HG02884 (cell line): ENCODE data around the gene GALNT13.
A peak's percentile ranks its signal among the peaks of the same experiment; 100 is the strongest.

Experiments used
- ATAC-seq: cut with Tn5 transposase; IDR thresholded peaks from one replicate; pipeline ENCODE4 v1.9.1; 2021; ENCODE audit warnings: mild to moderate bottlenecking, moderate library complexity; ENCODE audit not compliant: unreplicated experiment

GALNT13 gene

DNA sequence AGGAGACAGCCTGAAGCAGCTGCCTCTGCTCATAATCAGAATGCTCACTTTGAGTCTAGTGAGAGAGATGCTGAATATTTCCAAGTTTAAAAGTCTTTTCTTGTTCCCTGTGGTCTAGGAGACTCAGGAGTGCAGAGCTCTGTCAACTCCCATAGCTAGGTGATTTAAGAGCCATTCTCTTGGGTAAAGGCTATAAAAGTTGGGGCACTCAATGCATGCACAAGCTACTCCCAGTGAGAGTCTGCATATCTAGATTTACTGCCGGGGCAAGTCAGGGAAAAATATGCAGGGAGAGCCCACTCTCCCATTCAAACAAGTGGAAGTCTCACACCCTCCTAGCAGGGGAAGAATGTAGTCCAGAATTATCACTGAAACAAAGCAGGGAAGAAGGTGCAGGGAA, 418.1 kb downstream of the GALNT13 start:
- no peak for ATAC-seq

DNA sequence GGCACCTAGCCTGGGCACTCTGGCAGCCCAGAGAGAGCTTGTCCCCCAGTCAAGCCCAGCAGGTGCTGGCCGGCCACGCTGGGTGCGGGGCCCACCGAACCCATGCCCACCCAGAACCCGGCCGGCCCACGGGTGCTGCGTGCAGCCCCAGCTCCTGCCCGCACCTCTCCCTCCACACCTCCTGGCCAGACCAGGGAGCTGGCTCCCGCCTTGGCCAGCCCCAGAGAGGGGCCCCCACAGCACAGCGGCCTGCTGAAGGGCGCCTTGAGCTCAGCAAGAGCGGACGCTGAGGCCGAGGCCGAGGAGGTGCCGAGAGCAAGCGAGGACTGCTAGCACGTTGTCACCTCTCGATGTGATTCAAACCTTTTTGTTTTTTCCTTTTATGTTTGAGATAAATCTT, 419.8 kb downstream of the GALNT13 start:
- ATAC-seq, result no peak

DNA sequence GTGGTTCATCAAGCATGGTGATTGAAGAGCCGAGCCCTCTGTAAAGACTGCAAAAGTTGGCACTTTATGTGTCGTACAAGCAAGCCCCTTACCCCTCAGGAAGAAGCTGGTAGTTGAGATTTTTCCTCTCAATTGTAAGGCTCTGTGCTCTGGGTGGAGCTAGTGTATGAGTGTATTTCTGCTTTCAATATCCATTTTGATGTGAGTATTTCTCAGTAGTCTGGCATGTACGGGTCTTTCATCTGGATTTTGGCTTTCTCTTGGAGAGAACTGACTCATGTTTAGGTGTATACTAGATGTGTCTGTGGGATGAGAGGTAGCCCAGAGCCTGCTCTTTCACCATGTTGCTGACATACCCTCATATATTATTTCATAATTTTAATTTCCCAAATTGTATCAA, 420.2 kb downstream of the GALNT13 start:
- ATAC-seq, result no peak

DNA sequence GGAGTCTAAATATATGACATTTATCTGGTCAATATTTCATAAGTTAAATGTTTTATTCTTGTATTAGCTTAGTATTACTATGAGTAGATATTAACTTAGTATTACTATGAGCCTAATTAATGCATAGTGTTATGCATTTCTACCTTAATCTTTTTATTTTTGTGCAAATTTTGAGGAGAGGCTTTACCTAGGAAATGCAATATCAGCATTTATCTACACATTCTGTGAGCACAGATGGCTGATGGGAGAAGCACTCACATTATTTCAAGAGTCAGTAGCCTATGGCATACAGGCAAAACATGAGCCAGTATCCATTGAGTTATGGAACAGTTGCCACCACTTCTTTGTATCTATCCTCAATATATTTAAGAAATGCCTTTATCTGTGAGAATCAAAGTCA, 422.1 kb downstream of the GALNT13 start:
- ATAC-seq, result no peak

DNA sequence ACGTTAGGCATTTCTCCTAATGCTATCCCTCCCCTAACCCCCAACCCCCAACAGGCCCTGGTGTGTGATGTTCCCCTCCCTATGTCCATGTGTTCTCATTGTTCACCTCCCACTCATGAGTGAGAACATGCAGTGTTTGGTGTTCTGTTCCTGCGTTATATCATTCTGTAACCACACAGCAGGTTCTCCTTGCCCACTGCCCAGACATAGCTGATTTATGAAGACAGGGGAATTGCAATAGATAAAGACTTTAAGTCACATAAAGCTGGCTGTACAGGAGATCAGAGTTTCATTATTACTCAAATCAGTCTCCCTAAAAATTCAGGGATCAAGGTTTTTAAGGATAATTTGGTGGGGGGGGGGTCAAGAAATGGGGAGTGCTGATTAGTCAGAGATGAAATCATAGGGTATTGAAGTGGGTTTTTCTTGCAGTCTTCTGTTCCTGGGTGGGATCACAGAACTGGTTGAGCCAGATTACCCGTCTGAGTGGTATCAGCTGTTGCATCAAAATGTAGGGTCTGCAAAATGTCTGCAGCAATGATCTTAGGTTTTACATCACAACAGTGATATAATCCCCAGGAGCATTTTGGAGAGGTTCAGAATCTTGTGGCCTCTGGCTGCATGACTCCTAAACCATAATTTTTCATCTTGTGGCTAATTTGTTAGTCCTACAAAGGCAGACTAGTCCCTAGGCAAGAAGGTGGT, 434.7 kb downstream of the GALNT13 start:
- ATAC-seq, result no peak

DNA sequence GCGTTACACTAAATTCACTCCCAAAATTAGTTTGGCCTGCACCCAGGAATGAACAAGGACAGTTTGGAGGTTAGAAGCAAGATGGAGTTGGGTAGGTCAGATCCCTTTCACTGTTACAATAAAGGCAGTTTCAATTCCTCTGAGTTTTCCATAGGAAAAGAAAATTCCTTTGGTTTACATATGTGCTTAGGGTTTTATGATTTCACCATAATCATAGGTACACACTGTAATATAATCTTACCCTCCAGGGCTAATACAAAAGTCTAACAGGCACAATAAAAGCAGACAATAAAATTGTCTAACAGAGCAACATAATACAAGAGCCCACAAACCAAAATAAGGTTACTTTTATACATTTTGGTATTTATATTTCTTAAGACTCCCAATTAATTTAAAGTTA, 435.3 kb downstream of the GALNT13 start:
- ATAC-seq, result no peak

DNA sequence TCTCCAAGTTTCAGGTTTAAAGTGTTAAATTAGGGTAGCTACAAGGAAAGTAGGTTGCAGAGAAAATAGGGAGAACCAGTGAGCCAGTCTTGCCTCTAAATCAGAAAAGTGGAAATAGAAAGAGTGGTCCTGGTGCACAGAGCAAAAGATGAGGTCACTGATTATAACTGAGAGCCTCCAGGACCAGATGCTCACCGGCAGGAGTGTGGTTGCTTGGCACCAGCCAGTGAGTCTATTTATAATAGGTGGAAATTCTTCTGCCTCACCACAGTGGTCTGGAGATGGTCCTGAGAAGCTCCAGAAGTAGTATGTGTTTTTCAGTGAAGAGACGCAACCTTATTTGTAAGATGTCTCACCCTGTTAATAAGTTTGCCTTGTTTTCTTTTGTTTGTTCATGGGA, 452.9 kb downstream of the GALNT13 start:
- no peak for ATAC-seq

DNA sequence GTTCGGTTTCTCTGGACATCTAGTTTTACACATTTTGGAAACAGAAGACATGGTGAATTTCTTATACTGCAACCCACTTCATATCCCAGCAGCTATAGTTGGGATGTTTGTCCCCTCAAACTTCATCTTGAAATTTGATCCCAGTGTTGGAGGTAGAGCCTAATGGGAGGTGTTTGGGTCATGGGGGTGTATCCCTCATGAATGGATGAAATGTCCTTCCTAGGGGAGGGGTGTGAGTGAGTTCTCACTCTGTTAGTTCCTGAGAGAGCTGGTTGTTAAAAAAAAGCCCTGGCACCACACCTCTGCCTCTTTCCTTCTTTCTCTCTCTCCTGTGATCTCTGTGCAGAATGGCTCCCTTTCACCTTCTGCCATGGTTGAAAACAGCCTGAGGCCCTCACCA, 457.8 kb downstream of the GALNT13 start:
- no peak for ATAC-seq

DNA sequence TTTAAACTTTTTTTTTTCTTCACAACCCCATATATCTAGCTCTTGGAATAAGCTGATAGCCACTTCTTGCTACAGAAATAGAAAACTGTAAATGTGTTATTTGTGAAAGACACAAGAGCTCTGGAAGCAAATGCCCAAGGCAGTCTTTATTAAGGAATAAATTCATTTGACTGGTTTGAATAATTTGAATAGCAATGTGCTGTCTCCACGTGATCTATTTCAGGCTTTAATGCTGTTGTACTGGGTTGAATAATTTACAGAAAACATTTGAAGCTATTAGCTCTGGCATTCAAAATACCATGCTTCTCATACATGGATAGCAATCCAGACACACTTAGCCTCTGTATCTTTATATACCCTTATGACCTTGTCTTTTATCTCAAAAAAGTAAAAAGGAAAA, 460.1 kb downstream of the GALNT13 start:
- ATAC-seq, result no peak

DNA sequence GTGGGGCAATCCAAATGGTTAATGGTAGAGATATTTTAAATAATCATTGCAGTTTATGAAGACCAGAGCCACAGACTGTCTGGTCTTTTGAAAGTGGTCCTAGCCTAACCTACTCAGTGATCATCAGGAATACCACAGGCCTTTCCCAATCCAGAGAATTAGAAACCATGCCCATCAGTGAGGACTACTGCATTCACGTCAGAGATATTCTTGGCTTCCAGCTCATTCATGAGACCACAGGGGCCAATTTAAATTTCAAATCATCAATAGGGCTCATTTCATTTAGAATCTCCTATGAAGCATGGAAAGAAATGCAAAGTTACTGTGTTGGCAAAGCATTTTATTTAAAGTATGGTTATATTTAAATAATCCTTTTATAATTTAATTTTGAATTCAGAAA, 464.5 kb downstream of the GALNT13 start:
- no peak for ATAC-seq

DNA sequence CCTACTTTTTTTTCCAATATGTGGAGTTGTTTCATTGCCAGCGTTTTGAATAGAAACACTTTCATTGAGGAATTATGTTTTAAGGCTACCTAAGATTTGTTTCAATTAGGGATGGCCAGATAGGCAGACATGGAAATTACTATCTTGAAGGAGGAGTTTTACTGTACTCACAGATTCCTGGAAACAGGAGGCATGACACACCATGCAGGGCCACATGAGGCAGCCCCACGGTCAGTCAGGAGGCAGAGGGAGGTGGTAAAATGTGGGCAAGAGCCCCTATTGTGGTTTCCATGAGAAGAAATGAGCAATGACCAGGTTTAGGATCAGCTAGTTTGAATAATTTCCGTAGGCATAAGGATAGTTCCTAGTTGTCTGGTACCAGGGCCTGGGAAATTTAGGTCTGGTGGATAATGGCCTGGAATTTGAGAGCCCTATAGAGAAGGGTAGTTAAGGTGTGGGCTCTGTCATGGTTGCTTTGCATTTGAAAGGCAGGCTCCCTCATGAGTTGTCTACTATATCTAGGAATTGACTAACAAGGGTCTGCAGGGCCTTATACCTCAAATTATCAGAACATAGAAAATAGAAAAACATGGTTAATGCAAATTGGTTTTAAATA, 466.7 kb downstream of the GALNT13 start:
- ATAC-seq, result no peak

DNA sequence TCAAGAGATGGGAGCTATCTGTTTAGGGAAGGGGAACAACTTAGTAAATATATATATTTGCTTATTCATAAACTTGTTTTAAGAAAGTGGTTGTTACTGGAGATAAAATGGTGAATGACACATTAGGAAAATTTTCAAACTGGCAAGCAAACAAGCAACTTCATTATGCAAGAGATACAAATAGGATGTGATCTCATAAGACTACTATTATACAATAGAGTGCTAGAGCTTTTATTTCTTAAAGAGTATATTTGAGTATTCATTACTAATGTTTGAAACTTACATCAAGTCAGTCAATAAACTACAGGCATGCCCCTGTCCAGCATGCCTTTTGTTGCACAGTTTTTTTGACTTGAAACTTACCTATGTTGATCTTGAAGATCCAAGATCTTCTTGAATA, 471.6 kb downstream of the GALNT13 start:
- ATAC-seq, result no peak

DNA sequence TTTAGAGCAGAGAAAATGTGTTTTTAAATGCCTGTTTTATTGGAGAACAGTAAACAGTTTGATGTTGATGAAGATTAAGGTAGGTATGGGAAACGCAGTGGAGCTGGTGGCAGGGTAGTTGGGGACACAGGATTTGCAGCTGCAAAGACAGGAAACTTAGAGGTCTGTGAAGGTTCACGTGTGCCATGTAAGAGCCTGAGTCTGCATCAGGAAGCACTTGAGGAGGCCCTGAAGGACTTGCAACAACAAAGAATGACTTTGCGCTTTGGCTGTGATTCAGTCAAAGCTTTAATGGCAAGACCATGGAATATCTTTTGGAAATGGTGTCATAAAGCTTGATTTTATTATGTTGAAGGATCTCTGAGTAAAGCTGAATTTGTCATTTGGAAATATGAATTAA, 479.2 kb downstream of the GALNT13 start:
- ATAC-seq, result no peak

DNA sequence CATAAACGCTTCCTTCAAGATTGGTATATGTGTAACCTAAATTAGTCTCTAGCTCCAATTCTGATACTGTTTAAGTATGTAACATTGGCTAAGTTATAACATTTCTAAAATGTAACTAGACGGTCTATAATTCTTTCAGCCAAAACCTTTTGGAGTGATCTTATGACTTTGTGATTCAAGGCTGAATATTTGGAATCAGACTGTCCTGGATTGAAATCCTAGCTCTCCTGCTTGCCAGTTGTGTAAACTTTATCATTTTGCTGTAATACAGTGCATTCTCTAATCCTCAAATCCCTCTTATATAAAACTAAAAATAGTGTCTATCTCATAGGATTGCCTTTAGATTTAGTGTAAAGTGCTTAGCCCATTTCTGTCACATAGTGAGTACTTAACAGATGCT, 489.6 kb downstream of the GALNT13 start:
- no peak for ATAC-seq

DNA sequence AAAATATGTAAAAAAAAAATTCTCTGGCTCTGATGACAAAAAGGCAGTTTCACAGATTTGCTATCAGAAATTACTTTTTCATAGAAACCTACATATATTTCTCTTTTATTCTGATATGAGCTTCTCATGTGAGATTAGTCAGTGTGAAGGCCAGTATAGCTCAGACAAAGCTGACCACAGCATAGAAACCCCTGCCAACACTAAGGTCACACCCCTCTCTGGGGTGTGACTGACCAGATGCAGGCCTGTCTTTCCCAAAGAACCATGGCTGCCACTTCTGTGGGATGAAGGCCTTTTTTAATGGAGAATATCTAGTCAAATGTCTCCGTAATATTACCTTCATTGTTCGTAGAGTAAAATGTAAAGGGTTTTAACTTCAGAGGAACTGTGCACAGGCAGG, 496.4 kb downstream of the GALNT13 start:
- no peak for ATAC-seq

DNA sequence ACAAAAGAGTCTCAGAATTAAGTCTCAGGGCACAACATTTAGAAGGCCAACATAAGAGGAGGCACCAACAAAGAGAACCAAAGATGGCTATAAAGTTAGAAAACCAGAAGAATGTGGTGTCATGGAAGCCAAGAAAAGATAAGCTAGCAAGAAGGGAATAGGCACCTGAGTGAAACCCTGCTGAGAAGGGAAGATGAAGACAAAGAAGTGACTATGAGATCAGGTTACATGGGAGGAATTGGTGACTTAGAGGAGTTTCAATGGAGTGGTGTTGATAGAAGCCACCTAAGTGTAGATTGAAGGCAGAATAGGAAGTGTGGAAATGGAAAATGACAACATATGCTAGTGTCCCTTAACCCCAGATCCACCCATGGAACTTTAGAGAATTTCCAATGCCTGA, 499.2 kb downstream of the GALNT13 start:
- no peak for ATAC-seq

DNA sequence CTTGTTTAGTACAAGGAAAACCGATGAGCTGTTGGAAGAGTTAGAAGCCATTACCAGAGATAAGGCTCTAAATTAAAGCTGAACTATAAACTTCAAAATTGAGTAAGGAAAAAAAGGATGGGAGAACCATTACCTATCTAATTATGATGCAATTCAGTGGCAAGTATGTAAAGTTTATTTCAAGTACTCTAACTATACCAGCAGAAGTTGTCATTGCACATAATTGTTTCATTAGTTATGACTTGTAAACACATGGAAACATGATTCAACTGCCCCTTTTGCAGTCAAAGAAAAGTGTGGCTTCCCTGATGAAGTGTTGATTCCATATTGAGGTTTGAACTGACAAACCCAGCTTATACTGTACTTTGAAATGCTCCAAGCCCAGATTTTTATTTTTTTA, 502.7 kb downstream of the GALNT13 start:
- ATAC-seq, result no peak

DNA sequence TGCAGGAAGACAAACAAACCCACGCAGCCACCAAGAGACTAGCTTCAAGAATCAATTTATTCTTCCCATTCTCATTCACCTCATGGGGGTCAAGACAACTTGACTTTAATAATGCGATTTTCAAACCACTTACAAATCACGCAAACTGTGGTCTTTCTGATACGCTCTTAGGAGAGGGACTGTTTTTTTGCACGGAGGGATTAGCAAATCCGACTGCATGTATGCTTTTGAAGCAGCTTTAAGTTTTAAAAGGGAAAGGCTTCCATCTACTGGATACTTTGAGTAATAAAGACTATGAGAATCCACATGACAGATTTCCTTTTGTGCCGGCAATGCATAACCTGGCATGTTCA, 503.8 kb downstream of the GALNT13 start:
- peak; percentile 57 for ATAC-seq

DNA sequence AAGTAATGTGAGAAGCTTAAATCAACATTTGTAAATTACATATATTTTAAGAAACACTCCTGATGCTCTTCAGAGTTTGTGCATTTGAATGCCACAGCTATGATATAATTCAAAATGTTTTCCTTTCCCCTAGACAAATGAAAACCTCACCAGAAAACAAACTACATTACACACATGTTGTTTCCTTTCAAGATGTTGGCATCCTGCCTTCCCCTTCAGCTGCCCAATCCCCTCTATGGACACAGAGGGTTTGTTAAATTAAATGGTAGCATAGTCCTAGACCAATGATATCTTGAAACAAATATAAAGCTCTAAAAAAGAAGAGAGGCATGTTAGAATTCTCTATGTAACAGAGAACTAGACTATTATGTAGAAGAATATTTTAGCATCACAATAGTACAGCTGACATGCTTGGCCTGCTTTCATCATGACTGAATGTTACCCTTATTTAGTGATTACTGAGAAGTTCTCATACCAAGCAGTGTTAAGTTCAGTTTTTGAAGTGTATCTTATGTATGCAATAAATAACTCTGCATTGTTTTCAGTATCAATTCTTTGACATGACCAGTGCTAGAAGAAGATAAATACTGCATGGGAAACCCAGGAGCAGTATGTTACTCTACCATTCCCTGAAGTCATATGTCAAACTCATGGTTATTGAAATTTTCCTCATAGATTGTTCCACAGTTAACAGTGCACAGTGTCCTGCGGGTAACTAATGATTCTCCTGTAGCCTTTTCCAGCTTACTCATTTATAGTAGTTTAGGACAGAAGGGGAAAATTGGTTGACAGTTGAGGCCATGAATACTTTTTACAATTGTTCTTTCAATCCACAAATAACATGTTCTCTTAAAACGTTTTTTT, 510.4 kb downstream of the GALNT13 start:
- ATAC-seq, result no peak

DNA sequence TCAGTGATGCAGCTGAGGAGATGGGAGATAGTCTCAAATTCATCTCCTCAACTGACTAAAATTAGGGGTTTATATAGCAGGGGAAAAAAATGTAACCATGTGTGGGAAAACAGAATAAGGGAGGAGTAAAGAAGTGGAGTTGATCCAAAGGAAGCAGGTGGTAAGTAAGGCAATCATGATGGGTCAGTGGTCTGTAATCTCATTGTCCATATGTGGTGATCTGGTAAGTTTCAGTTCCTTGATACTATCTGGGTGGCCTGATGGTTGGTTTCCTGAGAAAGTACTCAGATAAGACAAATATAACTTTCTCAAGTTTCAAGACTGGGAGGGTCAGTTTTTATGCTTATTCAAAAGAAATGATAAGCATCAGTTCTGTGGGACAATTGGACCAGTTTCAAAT, 514.5 kb downstream of the GALNT13 start:
- ATAC-seq, result peak; percentile 50

DNA sequence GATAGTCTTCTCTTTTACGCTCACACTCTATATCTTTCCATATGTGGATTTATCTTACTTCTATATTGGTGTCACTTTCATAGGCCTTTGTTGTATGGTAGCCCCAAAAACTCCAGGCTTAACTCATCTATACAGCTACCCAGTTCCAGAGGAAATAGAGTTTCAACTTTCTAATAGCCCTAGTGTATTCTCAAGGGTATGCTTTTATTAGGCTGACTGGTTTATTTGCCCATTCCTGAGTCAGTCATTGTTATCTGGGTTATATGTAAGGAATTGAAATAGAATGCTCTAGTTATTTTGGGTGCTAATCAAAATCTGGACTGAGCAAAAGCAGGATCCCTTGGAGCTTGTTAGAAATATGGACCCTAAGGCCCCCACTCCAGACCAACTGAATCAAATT, 519.3 kb downstream of the GALNT13 start:
- ATAC-seq, result no peak

DNA sequence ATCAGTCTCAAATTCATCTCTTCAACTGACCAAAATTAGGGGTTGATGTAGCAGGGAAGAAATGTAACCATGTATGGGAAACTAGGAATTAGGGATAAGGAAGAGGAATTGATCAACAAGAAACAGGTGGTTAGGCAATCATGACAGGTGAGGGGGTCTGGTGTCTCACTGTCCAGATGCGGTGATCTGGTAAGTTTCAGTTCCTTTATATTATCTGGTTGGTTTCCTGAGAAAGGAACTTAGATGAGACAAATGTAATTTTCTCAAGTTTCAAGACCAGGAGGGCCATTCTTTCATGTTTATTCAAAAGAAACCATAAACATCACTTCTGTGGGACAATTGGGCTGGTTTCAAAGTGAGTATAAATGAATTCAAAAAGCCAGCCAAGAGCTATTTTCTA, 520.5 kb downstream of the GALNT13 start:
- peak; percentile 91 for ATAC-seq
